IPS-NIHi7 (cell line): ENCODE data around the gene MLF1.

Experiments
- DNase-seq: peaks from one replicate; pipeline ENCODE4 v3.0.0; 2012; ENCODE audit warnings: mixed read lengths; ENCODE audit errors: extremely low spot score

The MLF1 gene

DNA sequence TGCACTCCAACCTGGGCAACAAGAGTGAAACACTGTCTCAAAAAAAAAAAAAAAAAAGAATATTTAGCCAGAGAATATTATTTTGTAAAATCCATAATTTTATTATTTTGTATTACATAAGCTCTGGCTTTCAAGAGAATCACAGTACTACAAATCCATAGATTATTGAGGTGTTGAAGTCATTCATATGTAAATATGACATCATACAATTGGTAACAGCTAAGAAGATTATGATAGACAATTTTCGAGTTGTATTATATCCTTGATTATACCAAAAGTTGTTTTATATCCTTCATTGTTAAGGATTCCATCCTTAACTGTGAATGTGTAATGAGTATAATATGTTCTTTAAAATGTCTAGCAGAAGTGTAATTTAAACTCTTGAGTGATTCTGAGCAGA lies 3.7 kb downstream of the MLF1 start:
- DNase-seq = no peak

DNA sequence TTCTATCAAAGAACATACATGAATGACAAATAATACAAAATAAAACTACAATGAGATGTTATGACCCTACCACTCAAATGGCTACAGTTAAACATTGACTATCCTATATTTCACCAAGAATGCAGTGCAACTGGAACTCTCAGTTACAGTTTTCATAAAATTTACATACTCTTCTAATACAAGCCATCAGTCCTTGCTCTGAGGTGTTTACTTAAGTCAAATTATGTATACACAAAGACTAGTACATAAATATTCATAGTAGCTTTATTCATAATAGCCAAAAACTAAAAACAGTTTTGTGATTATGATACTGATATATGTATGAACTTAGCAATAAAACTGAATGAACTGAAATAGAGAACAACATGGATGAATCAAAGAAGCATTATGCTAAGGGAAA lies 19.2 kb downstream of the MLF1 start:
- no peak for DNase-seq

DNA sequence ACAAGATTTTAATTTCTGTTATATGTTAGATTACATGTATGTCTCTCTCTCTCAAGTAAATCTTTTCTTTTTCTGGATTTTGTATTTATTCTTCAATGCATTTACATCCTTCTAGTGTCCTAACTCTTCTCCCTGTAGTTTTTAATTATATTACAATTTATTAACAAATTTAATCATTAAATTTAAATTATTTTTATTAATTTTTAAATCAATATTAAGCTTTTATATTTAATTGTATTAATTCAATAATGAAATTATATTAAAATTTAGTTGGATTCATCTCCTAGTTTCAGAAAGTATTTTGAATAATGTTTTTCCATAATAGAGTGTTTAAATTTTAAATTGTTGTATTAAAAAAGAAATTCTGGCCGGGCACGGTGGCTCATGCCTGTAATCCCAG lies 29.8 kb downstream of the MLF1 start:
- no peak for DNase-seq

DNA sequence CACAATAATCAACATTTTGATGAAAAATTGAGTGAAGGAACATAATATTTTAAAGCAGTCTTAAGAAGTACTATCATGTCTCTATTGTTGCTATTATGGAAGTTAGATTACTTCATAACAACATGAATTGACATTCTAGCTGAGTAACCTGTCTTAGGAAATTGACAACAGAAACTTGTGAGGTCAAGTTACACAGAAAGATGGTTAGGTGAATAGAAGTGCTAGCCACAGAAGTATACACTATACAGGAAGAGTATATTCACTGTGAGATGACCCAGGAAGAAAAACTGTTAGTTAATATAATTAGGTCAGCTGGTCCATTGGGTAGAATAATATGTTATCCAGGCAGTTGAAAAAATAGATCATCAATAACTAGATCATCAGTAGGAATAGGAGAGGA lies 31.2 kb downstream of the MLF1 start:
- no peak for DNase-seq

DNA sequence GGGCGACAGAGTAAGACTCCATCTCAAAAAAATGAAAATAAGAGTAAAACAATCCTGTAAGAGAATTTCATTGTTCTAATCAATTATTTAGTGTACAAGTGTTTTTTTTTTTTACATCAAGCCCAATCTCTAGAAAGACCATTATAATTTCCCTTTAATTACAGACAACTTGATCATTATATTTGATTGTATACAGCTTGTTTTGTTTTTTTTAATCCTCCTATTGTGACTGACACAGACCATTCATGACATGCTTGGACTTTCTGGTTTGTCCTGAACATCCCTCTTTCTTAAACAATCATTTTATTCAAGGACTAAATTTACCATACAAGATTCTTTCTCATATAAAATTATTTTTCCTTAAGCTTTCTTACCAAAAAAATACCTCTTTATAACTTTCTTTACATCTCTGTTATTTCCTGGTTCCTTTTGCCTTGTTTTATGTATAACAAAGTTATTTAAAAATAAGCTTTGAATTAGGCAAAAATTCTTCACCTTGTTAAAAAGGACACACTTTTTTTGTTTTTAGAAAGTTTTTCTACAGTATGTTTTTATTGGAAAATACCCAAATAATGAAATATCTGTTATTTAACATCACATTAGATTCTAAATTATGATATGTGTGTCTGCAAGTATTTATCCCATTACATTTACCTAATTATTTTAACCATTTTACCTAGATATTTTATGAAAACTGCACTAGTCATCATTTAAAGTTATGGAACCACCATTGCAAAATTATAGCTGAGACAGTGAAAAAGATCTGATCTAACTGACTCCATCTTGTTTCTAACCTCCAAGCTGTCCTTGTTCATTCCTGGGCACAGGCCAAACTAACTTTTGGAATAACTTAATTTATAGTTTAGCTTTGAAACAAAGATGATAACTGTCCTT lies 47.2 kb downstream of the MLF1 start:
- no peak for DNase-seq

DNA sequence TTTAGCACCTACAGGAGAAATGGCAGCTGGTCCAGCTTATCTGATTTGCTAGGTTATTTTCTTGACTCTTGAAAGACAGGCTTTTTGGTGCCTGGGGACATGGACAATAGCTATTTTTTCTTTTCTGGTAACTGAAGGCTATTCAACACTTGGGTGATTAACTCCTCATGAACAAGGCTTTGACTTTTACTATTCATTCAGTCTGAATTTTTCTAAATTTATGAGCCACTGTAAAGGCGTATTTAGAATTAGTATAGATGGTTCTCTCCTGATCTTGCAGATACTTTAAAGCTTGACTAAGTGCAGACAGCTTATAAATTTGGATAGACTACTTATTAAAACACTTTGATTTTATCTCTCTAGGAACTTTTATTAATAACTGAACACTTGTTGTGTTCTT lies 54.9 kb downstream of the MLF1 start:
- no peak for DNase-seq

DNA sequence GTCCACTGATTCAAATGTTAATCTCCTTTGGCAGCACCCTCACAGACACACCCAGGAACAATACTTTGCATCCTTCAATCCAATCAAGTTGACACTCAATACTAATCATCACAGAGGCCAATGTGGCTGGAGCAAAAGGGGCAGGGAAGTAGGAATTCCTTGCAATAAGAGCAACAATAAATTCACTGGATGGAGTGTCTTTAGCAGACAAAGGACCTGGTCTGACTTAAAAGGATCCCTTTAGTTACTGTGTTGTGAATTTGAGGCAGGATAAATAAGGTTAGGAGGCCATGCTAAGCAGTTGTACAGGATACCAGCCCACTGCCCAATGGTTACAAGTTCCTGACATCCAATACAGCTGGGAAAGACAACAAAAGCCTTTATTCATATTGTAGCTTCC lies 61.0 kb downstream of the MLF1 start:
- no peak for DNase-seq

DNA sequence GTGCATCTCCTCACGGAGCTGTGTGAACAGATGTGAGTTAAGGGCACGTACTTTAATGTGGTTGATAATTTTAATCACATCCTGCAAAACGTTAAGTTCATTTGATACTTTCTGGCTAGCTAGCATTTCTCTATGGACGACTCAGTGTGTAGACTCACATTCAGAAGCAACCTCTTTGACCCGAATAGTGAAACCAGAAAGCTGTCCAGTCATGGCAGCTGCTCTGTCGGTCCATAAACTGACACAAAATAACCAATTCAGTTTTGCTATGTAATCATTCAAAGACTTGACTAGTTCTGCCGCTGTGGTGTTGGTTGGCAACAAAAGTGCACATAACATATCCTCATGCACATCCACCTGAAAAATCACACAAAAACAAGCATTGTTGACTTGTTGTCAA lies 69.7 kb downstream of the MLF1 start:
- no peak for DNase-seq

DNA sequence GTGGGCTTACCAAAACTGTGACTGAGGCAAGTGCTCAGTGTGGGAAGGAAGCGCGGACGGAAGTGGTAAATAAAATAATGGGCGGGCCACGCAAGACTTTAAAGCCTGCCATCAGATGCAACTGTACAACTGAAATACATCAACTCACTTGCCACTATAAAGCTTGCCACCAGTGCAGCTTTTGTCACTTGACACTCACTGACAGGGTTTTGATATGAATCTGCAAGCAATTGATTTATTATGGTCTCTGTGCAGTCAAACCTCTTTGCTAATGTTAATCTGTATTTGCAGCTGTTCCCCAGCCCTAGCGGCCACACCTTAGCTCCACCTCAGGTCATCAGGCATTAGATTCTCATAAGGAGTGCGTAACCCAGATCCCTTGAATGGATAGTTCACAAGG lies 71.0 kb downstream of the MLF1 start:
- DNase-seq = no peak

DNA sequence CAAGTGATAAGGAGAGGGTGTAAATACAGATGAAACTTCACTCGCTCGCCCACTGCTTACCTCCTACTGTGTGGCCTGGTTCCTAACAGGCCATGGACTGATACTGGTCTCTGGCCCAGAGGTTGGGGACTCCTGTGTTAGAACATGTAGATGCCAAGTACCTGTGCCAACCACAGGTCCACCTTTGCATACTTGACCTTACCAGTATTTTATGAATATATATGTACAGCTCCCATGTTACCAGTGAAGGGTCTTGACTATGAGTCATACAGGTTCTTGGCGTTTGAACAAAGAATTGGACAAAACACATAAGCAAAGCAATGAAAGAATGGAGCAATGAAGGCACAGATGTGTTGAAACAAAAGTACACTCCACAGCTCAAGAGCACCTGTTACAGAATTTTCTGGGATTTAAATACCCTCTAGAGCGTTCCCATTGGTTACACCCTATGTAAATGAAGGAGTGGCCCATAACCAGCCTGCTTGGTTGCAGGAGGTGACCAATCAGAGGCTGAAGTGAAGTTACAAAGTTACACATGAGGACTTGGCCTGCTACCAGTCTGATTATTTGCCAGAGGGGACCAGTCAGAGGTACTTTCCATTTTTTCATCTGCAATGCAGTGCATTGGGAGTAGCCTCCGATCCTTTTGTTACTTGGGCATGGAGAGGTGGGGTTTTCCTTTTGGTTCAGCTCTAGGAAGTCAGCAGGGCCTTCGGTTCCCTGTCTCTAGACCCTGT lies 71.6 kb downstream of the MLF1 start:
- no peak for DNase-seq

DNA sequence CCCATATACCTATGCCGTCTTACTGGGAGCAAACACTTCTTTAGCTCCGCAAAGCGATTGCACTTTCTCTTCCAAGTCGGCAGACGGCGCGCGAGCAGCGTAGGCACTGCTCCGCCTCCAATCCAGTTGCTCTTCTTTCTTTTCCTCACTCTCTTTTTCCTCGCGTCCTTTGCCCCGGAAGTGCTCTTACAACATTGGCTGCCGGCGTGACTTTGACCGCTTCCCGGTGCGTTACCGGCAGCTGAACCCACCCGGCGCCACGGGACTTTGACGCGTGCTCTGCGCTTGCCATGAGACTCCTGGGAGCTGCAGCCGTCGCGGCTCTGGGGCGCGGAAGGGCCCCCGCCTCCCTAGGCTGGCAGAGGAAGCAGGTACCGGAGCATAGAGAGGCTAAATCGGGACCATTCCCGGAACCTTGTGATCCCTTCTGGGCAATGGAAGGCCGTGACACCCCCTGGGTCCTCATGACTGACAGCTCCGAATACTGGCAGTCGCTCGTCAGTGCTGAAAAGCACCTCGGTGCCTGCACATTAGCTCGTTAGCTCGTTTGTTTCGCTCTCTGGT lies 73.4 kb downstream of the MLF1 start, which contains the start of gene GFM1:
Gene GFM1, plus strand, starts transcription at position 183 of the 564 bp plus-strand sequence. Its CDS starts 108 bp downstream, at position 291.
- peak; percentile 92 for DNase-seq

DNA sequence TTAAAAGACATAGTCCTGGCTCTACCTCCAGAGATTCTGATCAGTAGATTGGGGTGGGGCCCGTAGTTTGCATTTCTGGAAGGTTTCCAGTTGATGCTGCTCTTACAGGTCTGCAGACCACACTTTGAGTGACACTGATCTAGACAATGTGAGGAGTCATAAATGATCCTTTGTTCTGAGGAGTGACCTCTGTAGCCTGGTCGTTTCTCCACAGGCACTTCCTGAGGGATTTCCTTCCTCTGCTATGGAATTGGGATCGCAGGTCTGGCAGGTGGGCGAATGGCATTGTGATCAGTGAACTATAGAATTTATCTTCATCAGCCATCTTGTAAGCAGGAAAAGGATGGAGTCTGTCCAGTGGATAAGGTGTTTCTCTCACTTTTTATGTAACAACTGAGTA lies 78.8 kb downstream of the MLF1 start:
- no peak for DNase-seq

DNA sequence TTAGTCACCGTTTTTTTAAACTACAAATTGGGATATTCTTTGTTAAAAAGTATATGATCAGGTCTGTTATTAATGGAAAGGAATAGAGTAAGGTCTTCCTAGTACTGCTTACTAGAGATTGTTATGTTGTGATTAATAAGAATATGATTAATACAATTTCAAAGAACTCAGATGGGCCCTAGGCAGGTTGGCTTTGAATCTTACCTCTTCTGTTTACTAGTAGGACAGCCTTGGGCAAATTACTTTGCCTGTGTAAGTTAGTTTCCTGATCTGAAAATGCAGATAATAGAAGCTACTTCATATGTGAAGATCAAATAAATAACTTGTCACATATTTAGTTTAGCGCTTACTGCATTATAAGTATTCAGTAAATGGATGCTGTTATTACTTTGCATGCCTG lies 80.2 kb downstream of the MLF1 start:
- DNase-seq = no peak

DNA sequence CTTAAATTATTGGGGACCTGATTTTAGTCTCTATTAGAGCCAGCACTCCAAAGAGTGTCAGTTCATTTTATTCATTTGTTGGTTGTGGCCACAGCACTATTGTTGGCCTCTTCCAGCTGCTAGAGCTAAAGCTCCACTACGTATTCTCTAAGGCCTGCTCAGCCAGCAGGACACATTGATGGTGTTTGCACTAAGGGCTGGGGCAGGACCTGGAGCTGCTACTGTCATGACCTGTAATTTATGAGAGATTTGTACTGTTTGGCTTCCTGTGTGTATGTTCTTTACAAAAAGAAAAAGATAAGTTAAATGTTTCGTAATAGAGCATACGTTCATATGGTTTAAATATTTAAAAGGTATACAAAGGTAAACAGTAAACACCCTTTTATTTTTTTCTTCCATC lies 81.5 kb downstream of the MLF1 start:
- DNase-seq = no peak
